Prostate gland (tissue), 2 donors: ENCODE measurements around the gene GALNT6. TPM values are rescaled to one million over a fixed set of nuclear protein-coding genes. Genes with fewer than 3 reads are reported as not detected.

Experiments
- DNase-seq: peaks from one replicate; pipeline ENCODE4 v3.0.0-alpha.2; 2019; ENCODE audit warnings: low spot score
- H3K27ac ChIP-seq, 2 donors: fragments of 200-600 bp; sonication (generic); 2 replicates each; pipeline ENCODE4 v1.5.1; 2017 to 2019
- H3K27me3 ChIP-seq: fragments of 200-600 bp; sonication (generic); replicated peaks from 2 replicates; pipeline ENCODE4 v1.5.1; 2019; ENCODE audit not compliant: insufficient read depth
- H3K36me3 ChIP-seq, 2 donors: fragments of 200-600 bp; sonication (generic); 1 replicate in 1 of 2; 2 replicates in 1 of 2; pipeline versions ENCODE4 v1.5.1 to v1.8.1; 2017 to 2019
- H3K4me1 ChIP-seq: fragments of 200-600 bp; sonication (generic); replicated peaks from 2 replicates; pipeline ENCODE4 v1.5.1; 2019
- H3K4me3 ChIP-seq, 2 donors: fragments of 200-600 bp; sonication (generic); 2 replicates each; pipeline ENCODE4 v1.5.1; 2017 to 2019
- H3K9me3 ChIP-seq: fragments of 200-600 bp; sonication (generic); 2 replicates; pipeline ENCODE4 v1.5.1; 2017
- POLR2A ChIP-seq: fragments of 450-650 bp; IDR thresholded peaks from one replicate; pipeline ENCODE4 v1.6.1; 2016; ENCODE audit warnings: antibody characterized with exemption, mild to moderate bottlenecking
- POLR2AphosphoS5 ChIP-seq: sonication (generic); formaldehyde crosslinking; IDR thresholded peaks from one replicate; pipeline ENCODE4 v1.6.1; 2017; ENCODE audit warnings: antibody characterized with exemption
- WGBS: methylation state at CpG from one replicate; pipeline ENCODE4 v1.1.5; 2018; 5-methylcytosine and 5-hydroxymethylcytosine counted together
- intact Hi-C: fragments of 100-400 bp; cut with DNase I; formaldehyde crosslinking; loops from one replicate; pipeline ENCODE4 v1.14.2; 2022
- total RNA-seq, 2 donors: library from RNA; depleted of rRNA; stranded (reverse); fragments of >200 nt; gene quantifications; one replicate each; pipeline ENCODE4 v1.1.0, GENCODE V29; 2016
- TF ChIP-seq, protein P1 (sequence below), 4 experiments: fragments of 200-600 bp in 2 of 4; fragments of 450-650 bp in 2 of 4; sonication (generic) in 2 of 4; IDR thresholded peaks; 1 replicate in 3 of 4; 2 replicates in 1 of 4; pipeline ENCODE4 v1.5.1; 2016 to 2019; ENCODE audit warnings: antibody characterized with exemption in 4 of 4, mild to moderate bottlenecking in 2 of 4, moderate library complexity in 2 of 4

Gene GALNT6
- total RNA-seq, 2 donors from 2014 or later, result 1.1 to 4.6 TPM

DNA sequence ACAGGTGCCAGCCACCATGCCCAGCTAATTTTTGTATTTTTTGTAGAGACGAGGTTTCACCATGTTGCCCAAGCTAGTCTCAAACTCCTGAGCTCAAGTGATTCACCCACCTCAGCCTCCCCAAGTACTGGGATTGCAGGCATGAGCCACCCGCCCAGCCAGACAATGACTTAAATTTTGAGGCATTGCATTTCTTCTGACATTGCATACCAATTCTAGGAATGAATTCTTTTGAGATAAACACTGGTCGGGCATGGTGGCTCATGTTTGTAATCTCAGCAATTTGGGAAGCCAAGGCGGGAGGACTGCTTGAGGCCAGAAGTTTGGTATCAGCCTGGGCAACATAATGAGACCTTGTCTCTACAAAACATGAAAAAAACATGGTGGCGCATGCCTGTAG lies 42.2 kb downstream of the GALNT6 start:
- intact Hi-C loops, result loop anchor here (10.0 kb wide), 1 partner anchor 524 kb away; no protein-coding TSS in a partner anchor
- TF ChIP-seq, protein P1, sequence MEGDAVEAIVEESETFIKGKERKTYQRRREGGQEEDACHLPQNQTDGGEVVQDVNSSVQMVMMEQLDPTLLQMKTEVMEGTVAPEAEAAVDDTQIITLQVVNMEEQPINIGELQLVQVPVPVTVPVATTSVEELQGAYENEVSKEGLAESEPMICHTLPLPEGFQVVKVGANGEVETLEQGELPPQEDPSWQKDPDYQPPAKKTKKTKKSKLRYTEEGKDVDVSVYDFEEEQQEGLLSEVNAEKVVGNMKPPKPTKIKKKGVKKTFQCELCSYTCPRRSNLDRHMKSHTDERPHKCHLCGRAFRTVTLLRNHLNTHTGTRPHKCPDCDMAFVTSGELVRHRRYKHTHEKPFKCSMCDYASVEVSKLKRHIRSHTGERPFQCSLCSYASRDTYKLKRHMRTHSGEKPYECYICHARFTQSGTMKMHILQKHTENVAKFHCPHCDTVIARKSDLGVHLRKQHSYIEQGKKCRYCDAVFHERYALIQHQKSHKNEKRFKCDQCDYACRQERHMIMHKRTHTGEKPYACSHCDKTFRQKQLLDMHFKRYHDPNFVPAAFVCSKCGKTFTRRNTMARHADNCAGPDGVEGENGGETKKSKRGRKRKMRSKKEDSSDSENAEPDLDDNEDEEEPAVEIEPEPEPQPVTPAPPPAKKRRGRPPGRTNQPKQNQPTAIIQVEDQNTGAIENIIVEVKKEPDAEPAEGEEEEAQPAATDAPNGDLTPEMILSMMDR (IDR thresholded peaks at IDR 0.05), result no peak
- TF ChIP-seq POLR2A (no peak), POLR2AphosphoS5 (no peak)

DNA sequence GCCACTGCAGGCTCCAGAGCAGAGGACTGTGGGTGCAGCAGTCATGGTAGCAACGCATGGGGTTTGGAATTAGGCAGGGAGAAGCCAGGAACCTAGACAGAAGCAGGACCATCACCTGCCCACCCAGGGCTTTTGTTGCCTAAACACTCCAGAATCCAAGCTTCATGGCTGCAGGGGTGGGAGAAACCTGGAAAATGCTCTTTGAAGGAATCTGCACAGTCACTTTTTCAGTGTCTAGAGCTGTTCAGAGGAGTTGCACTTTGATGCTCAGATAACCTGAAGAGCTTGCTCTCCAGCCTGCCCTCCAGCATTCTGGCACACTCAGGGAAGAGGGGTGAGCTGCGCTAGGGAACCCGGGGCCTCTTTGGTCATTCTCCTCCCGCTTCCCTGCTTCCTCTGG lies 43.1 kb downstream of the GALNT6 start:
- TF ChIP-seq, protein P1 (IDR thresholded peaks at IDR 0.05), result no peak
- TF ChIP-seq POLR2AphosphoS5 (no peak), POLR2A (no peak)

More for the DNA sequence above, 42.2 kb downstream of the GALNT6 start:
- 87% methylated on average over 5 of the region's 5 CpGs for WGBS
- DNase-seq, result no peak
- no peaks in the 10 kb centered on the region for H3K9me3 ChIP-seq
- no peak overlapping the region for H3K4me3 ChIP-seq
- no peak overlapping the region for H3K27ac ChIP-seq
- no peaks in the 10 kb centered on the region for H3K27me3 ChIP-seq
- H3K36me3 ChIP-seq, result no peaks in the 10 kb centered on the region
- H3K4me1 ChIP-seq, result no peaks in the 10 kb centered on the region

DNA sequence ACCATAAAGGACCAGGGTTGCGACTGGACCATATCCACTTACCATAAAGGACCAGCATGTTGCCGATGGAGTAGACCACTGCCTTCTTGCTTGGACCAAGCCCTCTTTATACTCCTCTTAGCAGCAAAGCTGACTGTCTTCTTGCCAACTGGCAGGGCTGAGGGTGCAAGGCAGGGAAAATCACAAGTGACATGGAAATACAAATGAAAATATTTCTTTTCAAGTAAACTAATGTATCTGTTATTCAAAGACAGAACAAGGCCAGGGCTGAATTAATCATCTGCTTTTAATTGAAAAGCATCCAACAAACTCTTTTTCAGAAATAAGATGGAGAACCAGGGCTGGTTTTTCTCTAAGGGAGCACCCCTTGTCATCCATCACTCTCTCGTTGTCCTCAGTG lies 44.6 kb downstream of the GALNT6 start, which contains the start of gene CELA1:
Gene CELA1, minus strand, starts transcription at position 99 of the 400 bp plus-strand sequence. Its CDS starts 41 bp downstream, at position 58.
- 68% methylated on average over 3 of the region's 3 CpGs for WGBS
- Histone ChIP-seq H3K36me3 (no peaks in the 10 kb centered on the region), H3K4me1 (no peaks in the 10 kb centered on the region), H3K4me3 (no peak within 1 kb of the TSS), H3K9me3 (no peaks in the 10 kb centered on the region), H3K27me3 (no peaks in the 10 kb centered on the region), H3K27ac (no peak within 1 kb of the TSS)
- intact Hi-C loops, result loop anchor here (10.0 kb wide), 1 partner anchor 522 kb away; no protein-coding TSS in a partner anchor
- DNase-seq, result no peak
- no peak for TF ChIP-seq POLR2A
- TF ChIP-seq POLR2AphosphoS5, result no peak
- TF ChIP-seq, protein P1 (IDR thresholded peaks at IDR 0.05), result no peak

More for the DNA sequence above, 43.1 kb downstream of the GALNT6 start:
- WGBS, result 85% methylated on average over 2 of the region's 4 CpGs
- no peaks in the 10 kb centered on the region for H3K9me3 ChIP-seq
- H3K27ac ChIP-seq, result no peak overlapping the region
- H3K4me3 ChIP-seq, result no peak overlapping the region
- intact Hi-C loops, result loop anchor here (10.0 kb wide), 1 partner anchor 523 kb away; no protein-coding TSS in a partner anchor
- no peaks in the 10 kb centered on the region for H3K27me3 ChIP-seq
- no peaks in the 10 kb centered on the region for H3K36me3 ChIP-seq
- DNase-seq, result no peak
- no peaks in the 10 kb centered on the region for H3K4me1 ChIP-seq

DNA sequence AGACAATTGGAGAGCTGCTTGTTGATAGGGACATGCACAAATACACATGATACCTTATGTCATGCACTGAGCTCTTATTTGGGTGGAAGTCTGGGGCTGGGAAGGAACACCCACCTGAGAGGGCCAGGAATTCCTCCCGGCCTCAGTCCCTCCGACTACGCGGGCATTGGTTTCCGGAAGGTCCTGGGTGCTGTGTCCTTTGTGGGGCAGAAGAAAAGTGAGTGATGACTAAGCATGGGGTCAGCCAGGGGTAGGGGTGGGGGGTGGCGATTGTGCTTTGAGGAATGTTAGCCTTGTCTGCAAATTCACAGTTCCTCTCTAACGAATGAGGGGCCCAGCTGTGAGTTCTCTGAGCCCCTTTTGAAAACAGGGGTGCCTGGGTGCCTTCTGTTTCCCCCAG lies 45.5 kb downstream of the GALNT6 start:
- H3K9me3 ChIP-seq, result no peaks in the 10 kb centered on the region
- 72% methylated on average over 7 of the region's 7 CpGs for whole genome bisulfite sequencing
- no peak for TF ChIP-seq POLR2A
- no peak for TF ChIP-seq POLR2AphosphoS5
- TF ChIP-seq, protein P1 (IDR thresholded peaks at IDR 0.05), result no peak
- intact Hi-C loops, result loop anchor here (10.0 kb wide), 1 partner anchor 521 kb away; no protein-coding TSS in a partner anchor
- H3K4me1 ChIP-seq, result no peaks in the 10 kb centered on the region
- H3K27me3 ChIP-seq, result no peaks in the 10 kb centered on the region
- no peaks in the 10 kb centered on the region for H3K36me3 ChIP-seq
- H3K27ac ChIP-seq, result no peak overlapping the region
- no peak for DNase-seq
- H3K4me3 ChIP-seq, result no peak overlapping the region

DNA sequence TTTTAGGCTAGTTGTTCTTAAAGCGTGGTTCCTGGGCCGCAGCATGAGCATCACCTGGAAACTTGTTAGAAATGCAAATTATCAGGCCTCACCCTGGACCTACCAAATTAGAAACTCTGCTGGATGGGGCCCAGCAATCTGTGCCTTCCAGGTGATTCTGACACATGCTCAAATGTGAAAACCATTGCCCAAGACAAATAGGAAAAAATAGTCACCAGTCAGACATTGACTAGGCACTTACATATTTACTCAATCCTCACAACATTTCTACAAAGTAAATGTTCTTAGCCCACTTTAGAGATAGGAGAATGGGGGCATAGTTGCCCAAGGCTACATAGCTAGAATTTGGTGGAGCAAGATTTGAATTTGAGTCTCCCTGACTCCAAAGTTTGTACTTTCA lies 48.0 kb downstream of the GALNT6 start:
- Histone ChIP-seq H3K36me3 (no peaks in the 10 kb centered on the region), H3K27me3 (no peaks in the 10 kb centered on the region), H3K27ac (no peak overlapping the region), H3K9me3 (no peaks in the 10 kb centered on the region), H3K4me1 (no peaks in the 10 kb centered on the region), H3K4me3 (no peak overlapping the region)
- no peak for DNase-seq
- 91% methylated on average over 2 of the region's 2 CpGs for WGBS
- TF ChIP-seq POLR2AphosphoS5 (no peak), POLR2A (no peak)
- TF ChIP-seq, protein P1 (IDR thresholded peaks at IDR 0.05), result no peak
- intact Hi-C loops, result loop anchor here (5.0 to 10.0 kb wide), 2 partner anchors 286 to 518 kb away; no protein-coding TSS in a partner anchor
